Fibroblast of lung (primary cell): ENCODE results near the gene ENDOD1.

Source experiments
- EZH2 ChIP-seq: IDR thresholded peaks from 2 replicates; pipeline ENCODE4 v1.5.1; 2012; ENCODE audit warnings: low read length, control low read depth, mild to moderate bottlenecking; ENCODE audit errors: missing control alignments
- TF ChIP-seq, protein P1 (sequence below), 2 donors: IDR thresholded peaks in 1 of 2; conservative IDR thresholded peaks in 1 of 2; 1 replicate in 1 of 2; 2 replicates in 1 of 2; pipeline ENCODE4 v1.5.1; 2011 to 2012; ENCODE audit warnings: low read length in 2 of 2, control low read depth in 1 of 2, inconsistent platforms in 1 of 2, low read depth in 1 of 2, mild to moderate bottlenecking in 1 of 2

DNA sequence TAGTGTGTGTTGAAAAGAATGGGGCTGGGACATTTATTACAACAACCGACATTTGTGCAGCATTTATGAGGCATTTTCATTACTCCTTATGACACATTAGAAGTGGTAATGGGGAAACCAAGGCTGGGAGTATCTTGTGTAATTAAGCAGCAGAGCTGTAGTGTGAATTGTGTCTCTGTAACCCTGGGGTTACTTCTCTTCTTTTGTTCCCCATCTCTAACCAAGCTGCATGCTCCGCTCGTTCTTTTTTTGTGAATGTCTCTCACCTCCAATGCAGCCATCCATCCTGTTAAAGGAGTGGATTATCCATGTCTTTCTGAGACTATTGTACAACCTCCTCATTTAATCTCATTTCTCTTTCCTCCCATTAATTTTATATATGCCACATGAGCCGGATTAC lies 65.7 kb downstream of the ENDOD1 start:
- TF ChIP-seq, protein P1, sequence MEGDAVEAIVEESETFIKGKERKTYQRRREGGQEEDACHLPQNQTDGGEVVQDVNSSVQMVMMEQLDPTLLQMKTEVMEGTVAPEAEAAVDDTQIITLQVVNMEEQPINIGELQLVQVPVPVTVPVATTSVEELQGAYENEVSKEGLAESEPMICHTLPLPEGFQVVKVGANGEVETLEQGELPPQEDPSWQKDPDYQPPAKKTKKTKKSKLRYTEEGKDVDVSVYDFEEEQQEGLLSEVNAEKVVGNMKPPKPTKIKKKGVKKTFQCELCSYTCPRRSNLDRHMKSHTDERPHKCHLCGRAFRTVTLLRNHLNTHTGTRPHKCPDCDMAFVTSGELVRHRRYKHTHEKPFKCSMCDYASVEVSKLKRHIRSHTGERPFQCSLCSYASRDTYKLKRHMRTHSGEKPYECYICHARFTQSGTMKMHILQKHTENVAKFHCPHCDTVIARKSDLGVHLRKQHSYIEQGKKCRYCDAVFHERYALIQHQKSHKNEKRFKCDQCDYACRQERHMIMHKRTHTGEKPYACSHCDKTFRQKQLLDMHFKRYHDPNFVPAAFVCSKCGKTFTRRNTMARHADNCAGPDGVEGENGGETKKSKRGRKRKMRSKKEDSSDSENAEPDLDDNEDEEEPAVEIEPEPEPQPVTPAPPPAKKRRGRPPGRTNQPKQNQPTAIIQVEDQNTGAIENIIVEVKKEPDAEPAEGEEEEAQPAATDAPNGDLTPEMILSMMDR (conservative IDR thresholded peaks at IDR 0.05 in 1 of 2, IDR thresholded peaks at IDR 0.05 in 1 of 2; ENCODE audit: low read depth in 1 of 2, low read length in 2 of 2) = no peak
- TF ChIP-seq EZH2 = no peak
